ENCODE results near the gene ZNF778. TPM values are rescaled to one million over a fixed set of nuclear protein-coding genes. Genes with fewer than 3 reads are reported as not detected.

ZNF778 gene
- total and polyA plus RNA-seq, 2 experiments from 2014 or later = 1.3 to 2.9 TPM

DNA sequence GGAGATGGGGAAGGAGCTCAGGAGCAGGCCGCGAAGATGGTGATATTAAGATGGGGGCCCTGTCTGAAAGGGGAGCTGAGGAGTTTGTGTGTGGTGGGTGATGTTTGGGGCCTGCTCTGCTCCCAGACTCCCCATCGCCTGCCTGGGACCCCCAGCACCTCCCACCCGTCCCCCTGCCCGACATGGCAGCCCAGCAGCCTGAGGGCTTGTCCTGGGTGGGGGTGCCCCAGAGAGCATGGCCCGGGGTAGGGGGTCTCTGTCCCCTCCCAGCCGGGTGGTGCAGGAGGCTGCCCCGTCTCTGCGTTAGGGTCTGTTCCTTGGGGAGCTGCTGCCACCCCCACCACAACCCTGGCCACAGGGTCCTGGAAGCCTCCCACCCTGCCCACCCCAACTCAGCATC is 40.8 kb upstream of the ZNF778 start:
- Histone ChIP-seq H4K20me1 (ENCODE audit: insufficient read depth, poor library complexity, severe bottlenecking) (no peaks in the 10 kb centered on the region), H3K4me3 (no peak overlapping the region), H2AFZ (no peak overlapping the region), H3K36me3 (replicated peaks; ENCODE audit: insufficient read depth, low read depth) (no peaks in the 10 kb centered on the region), H3K79me2 (no peaks in the 10 kb centered on the region), H3K27me3 (no peaks in the 10 kb centered on the region), H3K9me3 (ENCODE audit: low read depth) (no peaks in the 10 kb centered on the region), H3K27ac (no peak overlapping the region), H3K4me1 (ENCODE audit: insufficient read depth) (peaks cover 11% of the 10 kb centered on the region), H3K9me2 (replicated peaks; ENCODE audit: insufficient read depth) (no peaks in the 10 kb centered on the region), H3K4me2 (no peak overlapping the region)
- no peak for TF ChIP-seq CTCF (IDR thresholded peaks at IDR 0.05; ENCODE audit: poor library complexity)
- no peak for TF ChIP-seq EZH2phosphoT487 (IDR thresholded peaks at IDR 0.05; ENCODE audit: low read depth, severe bottlenecking, unreplicated experiment)
- WGBS (ENCODE audit: low lambda C conversion rate, missing lambda C conversion rate) = 94% methylated on average over 5 of the region's 9 CpGs
- DNase-seq (ENCODE audit: low spot score) = no peak

DNA sequence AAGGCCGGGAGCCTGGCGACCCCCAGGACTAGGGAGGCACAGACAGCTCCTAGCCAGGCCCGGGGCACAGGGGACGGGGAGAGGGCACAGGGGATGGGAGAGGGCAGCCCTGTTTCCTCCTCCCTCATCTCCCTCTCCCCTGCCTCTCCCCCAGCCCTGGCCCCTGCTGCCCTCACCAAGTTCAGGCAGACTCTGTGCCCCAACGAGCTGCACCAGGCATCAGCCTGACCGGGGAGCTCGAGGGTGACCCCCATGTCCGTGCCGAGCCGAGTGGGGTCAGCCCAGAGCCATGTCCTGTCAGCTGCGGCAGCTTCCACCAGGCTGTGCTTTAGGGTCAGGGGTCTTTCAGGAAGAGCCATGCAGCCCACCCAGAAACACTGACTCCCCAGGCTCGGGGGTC is 40.0 kb upstream of the ZNF778 start:
- H3K9me3 ChIP-seq (ENCODE audit: low read depth) = no peaks in the 10 kb centered on the region
- no peak for TF ChIP-seq CTCF (IDR thresholded peaks at IDR 0.05; ENCODE audit: poor library complexity)
- peaks cover 9% of the 10 kb centered on the region for H3K4me1 ChIP-seq (ENCODE audit: insufficient read depth)
- H3K36me3 ChIP-seq (replicated peaks; ENCODE audit: insufficient read depth, low read depth) = no peaks in the 10 kb centered on the region
- no peak overlapping the region for H3K27ac ChIP-seq
- no peaks in the 10 kb centered on the region for H3K27me3 ChIP-seq
- H3K79me2 ChIP-seq = no peaks in the 10 kb centered on the region
- no peak for DNase-seq (ENCODE audit: low spot score)
- no peak overlapping the region for H2AFZ ChIP-seq
- no peaks in the 10 kb centered on the region for H4K20me1 ChIP-seq (ENCODE audit: insufficient read depth, poor library complexity, severe bottlenecking)
- no peak overlapping the region for H3K4me2 ChIP-seq
- WGBS (ENCODE audit: low lambda C conversion rate, missing lambda C conversion rate) = 91% methylated on average over 11 of the region's 12 CpGs
- H3K4me3 ChIP-seq = no peak overlapping the region
- H3K9me2 ChIP-seq (replicated peaks; ENCODE audit: insufficient read depth) = no peaks in the 10 kb centered on the region

DNA sequence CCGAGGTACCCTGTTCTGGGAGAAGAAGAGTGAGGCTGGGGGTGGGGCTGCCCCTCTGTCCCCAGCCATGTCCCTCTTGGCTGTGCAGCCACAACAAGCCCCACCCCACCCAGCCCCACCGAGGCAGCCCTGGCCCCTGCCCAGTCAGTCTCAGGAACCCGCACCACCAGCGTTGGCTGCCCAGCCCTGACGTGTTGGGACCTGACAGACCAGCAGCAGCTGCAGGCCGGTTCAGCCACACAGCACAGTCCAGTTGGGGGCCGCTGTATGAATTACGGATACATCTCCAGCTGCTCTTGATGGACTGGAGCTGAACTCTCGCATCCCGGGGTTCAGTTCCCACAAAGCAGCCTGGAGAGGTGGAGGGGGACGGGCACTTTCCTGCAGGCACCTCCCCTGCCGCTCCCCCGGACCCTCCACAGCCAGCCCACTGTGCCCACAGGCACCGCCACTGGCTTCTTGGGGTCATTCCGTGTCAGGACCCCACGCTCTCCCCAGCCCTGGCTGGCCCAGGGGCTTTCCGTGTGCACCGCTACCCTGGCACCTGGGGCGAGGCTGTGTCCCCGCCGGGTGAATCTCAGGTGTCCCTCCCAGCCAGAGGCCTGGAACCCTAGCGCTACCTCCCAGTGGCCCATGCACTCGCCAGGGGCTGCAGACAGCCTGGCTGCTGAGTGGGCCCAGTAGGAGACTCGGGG is 38.9 kb upstream of the ZNF778 start:
- no peak overlapping the region for H3K4me3 ChIP-seq
- no peaks in the 10 kb centered on the region for H4K20me1 ChIP-seq (ENCODE audit: insufficient read depth, poor library complexity, severe bottlenecking)
- no peak overlapping the region for H3K27ac ChIP-seq
- 82% methylated on average over 13 of the region's 24 CpGs for WGBS (ENCODE audit: low lambda C conversion rate, missing lambda C conversion rate)
- H3K79me2 ChIP-seq = no peaks in the 10 kb centered on the region
- H3K9me3 ChIP-seq (ENCODE audit: low read depth) = no peaks in the 10 kb centered on the region
- no peak overlapping the region for H2AFZ ChIP-seq
- H3K36me3 ChIP-seq (replicated peaks; ENCODE audit: insufficient read depth, low read depth) = no peaks in the 10 kb centered on the region
- H3K4me2 ChIP-seq = no peak overlapping the region
- H3K4me1 ChIP-seq (ENCODE audit: insufficient read depth) = no peaks in the 10 kb centered on the region
- no peak for DNase-seq (ENCODE audit: low spot score)
- no peak for TF ChIP-seq EZH2phosphoT487 (IDR thresholded peaks at IDR 0.05; ENCODE audit: low read depth, severe bottlenecking, unreplicated experiment)
- TF ChIP-seq CTCF (IDR thresholded peaks at IDR 0.05; ENCODE audit: poor library complexity) = no peak
- no peak for TF ChIP-seq EZH2 (IDR thresholded peaks at IDR 0.05; ENCODE audit: borderline replicate concordance)
- H3K9me2 ChIP-seq (replicated peaks; ENCODE audit: insufficient read depth) = no peaks in the 10 kb centered on the region
- no peaks in the 10 kb centered on the region for H3K27me3 ChIP-seq

GRCh38 chr16:89179148-89179484 is 38.4 kb upstream of the ZNF778 start:
- H2AFZ ChIP-seq = no peak overlapping the region
- no peak for DNase-seq (ENCODE audit: low spot score)
- H3K36me3 ChIP-seq (replicated peaks; ENCODE audit: insufficient read depth, low read depth) = no peaks in the 10 kb centered on the region
- H3K4me1 ChIP-seq (ENCODE audit: insufficient read depth) = no peaks in the 10 kb centered on the region
- H3K4me2 ChIP-seq = no peak overlapping the region
- no peaks in the 10 kb centered on the region for H3K79me2 ChIP-seq
- no peak overlapping the region for H3K27ac ChIP-seq
- TF ChIP-seq CTCF (IDR thresholded peaks at IDR 0.05; ENCODE audit: poor library complexity) = no peak
- no peak for TF ChIP-seq EZH2 (IDR thresholded peaks at IDR 0.05; ENCODE audit: borderline replicate concordance)
- no peak for TF ChIP-seq EZH2phosphoT487 (IDR thresholded peaks at IDR 0.05; ENCODE audit: low read depth, severe bottlenecking, unreplicated experiment)
- no peaks in the 10 kb centered on the region for H3K9me3 ChIP-seq (ENCODE audit: low read depth)
- no peak overlapping the region for H3K4me3 ChIP-seq
- no peaks in the 10 kb centered on the region for H3K27me3 ChIP-seq
- no peaks in the 10 kb centered on the region for H4K20me1 ChIP-seq (ENCODE audit: insufficient read depth, poor library complexity, severe bottlenecking)
- H3K9me2 ChIP-seq (replicated peaks; ENCODE audit: insufficient read depth) = no peaks in the 10 kb centered on the region
- 88% methylated on average over 19 of the region's 19 CpGs for WGBS (ENCODE audit: low lambda C conversion rate, missing lambda C conversion rate)

Data from hepatocyte (in vitro differentiated cells).